Hematopoietic multipotent progenitor cell treated with erythropoietin and hydrocortisone succinate and interleukin-3 and kit ligand, for 6 days (in vitro differentiated cells): ENCODE data around the gene ZNF428.
"Not testable (repeated sequence)": the region's sequence is repeated elsewhere in the genome, so short reads cannot be mapped to it uniquely, and the experiment has no call there.

Source experiments
- DNase-seq: peaks from one replicate; pipeline ENCODE4 v3.0.0-alpha.2; 2015

The ZNF428 gene

DNA sequence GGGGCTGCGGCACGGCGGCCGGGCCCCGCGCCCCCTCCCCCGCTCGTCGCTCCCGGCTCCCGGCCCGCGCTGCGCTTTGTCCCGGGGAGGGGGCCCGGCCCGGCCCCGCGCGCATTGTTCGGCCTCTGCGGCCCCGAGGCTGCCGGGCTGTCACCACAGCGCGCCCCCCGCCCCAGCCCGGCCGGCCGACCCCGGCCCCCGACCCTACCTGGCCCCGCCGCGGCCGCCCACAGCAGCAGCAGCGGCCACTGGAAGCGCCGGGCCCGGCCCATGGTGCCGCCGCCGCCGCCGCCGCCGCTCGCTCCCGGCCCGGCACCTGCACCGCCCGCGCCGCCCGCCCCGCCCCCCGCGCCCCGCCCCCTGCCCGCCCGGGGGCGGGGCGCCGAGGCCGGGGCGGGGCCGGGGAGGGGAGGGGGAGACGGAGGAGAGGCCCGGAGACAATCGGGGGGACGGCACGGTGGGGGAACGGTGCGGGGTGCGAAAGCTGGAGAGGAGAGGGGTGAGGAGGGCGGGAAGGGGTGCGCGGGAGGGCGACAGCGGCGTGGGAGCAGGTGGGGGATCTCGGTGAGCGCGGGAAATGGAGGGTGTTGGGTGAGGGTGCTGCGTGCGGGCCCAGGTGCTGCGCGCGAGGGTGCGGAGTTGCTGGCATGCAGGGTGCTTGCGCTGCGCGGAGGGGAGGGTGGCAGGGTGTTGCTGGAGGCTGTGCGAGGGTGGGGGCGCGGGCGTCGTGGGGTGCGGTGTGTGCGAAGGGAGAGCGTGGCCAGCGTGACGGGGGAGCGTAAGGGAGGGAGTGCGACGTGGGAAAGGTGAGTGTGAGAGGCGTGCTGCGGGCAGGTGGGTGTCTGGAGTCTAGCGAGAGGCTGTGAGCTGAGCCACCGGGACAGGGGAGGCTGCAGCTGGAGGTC lies 20.3 kb upstream of the ZNF428 start, which contains the start of gene CADM4:
TSS of gene CADM4 (minus strand) at position 332 of the 905 bp plus-strand sequence. CDS start at position 272, 60 bp downstream.
- DNase-seq: peak; percentile 35

DNA sequence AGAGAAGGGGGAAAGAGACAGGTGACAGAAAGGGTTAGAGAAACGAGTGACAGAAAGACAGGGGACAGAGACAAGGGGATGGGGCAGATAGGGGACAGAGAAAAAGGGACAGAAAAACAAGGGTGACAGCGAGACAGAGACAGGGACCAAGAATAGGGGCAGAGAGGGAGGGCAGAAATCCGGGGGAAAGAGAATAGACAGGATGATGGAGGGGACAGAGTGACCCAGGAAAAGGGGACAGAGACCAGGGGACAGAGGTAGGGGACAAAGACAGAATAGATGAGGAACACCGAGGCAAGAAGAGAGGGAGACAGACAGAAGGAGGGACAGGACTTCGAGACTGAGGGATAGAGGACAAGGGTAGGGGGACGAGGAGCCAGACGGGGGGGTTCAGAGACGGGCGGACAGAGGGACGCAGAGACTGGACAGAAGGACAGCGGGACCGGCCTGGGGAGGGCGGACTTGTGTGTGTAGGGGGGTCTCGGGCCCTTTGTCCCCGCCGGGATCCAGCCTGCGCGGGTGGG lies 19.6 kb upstream of the ZNF428 start:
- no peak for DNase-seq

GRCh38 chr19:43638214-43638994 lies 19.0 kb upstream of the ZNF428 start:
- DNase-seq: no peak

DNA sequence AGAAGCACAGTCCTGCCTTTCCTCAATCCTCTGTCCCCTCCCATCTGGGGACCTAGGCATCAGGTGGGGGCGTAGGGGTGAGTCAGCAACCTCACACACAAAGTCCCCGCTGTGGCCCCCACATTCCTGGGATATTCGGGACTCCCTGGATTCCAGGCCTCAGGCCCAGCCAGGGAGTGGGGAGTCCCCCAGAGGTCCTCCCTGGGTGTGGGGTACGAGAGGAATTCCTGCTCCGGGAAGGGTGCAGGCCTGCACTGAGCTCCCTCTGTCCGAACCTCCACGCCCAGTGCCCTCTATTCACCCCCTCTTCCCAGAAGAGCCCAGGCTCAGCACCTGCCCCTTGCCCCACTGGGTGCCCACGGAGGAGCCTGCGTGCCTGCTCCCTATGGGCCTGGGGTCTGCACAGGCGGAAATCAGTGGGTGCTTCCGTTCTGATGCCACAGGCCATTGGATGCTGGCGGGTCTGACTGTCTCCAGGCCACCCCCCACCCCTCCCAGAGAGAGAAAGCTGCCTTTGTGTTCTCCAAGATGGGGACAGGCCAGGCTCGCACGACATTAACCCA lies 16.8 kb upstream of the ZNF428 start:
- no peak for DNase-seq

GRCh38 chr19:43635561-43635940 lies 16.1 kb upstream of the ZNF428 start:
- DNase-seq: not testable (repeated sequence)

DNA sequence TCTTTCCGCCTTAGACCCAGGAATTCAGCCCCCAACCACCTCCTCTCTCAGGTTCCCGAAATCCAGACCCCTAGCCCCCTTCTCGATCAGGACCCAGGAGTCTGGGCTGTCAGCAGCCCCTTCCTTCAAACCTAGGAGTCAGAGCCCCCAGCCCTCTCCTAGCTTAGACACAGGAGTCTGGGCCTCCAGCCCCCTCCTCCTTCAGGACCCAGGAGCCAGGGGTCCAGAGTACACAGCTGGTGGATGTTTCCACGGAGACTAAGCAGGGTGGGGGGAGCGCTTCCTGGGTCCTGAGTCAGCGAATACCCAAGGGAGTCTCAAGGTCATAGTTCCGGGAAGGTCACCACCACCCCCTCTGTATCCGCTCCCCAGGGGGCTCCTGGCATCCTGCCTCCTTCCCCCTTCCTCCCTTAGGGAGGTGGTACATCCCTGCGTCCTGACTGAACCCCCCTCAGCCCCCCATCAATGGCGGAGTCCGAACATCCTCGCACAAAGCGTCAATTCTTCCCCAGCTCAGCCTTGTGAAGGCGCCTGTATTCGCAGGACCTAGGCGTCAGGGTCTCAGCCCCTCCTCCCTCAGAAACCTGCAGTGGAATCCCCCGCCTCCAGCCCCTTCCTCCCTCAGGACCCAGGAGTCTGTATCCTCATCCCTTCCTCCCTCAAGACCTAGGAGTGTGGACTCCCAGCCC lies 15.6 kb upstream of the ZNF428 start:
- no peak for DNase-seq

- no peak for DNase-seq
These were observed 15.1 kb upstream of the ZNF428 start for GRCh38 chr19:43634506-43634871.

DNA sequence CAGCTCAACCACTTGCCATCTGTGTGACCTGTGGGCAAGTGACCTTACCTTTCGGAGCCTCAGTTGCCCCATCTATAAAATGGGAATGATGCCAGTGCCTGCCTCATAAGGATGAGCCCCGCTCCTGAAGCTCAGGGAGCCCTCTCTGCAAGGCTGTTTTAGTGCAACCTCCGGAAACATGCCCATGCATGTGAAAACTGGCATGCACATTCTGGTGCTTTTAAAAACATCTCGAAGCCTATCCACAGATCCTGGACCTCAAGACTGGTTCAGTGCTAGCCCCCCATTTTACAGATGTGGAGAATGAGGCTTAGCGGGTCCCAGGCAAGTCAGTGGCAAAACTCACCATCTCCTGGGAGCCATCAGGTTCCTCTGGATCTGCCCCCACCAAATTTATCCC lies 14.6 kb upstream of the ZNF428 start:
- DNase-seq: no peak

GRCh38 chr19:43633520-43633919 lies 14.1 kb upstream of the ZNF428 start:
- DNase-seq: no peak

DNA sequence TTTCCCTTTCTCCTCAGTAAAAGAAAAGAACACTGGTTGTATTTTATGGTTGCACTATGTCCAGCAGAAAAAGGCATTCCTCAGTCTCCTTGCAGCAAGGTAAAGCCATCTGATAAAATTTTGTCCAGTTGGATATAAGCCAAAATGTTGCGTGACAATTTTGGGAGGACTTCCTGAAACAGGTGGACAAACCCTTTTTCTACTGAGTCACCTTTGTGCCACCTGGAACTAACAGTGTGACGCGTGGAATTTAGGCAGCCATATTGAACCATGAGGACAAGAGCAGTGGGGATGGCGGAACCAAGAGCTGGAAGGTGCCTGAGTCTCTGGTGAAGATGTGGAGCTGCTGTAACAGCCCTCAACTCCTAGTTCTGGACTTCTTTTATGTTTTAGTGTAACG lies 12.1 kb upstream of the ZNF428 start:
- no peak for DNase-seq

DNA sequence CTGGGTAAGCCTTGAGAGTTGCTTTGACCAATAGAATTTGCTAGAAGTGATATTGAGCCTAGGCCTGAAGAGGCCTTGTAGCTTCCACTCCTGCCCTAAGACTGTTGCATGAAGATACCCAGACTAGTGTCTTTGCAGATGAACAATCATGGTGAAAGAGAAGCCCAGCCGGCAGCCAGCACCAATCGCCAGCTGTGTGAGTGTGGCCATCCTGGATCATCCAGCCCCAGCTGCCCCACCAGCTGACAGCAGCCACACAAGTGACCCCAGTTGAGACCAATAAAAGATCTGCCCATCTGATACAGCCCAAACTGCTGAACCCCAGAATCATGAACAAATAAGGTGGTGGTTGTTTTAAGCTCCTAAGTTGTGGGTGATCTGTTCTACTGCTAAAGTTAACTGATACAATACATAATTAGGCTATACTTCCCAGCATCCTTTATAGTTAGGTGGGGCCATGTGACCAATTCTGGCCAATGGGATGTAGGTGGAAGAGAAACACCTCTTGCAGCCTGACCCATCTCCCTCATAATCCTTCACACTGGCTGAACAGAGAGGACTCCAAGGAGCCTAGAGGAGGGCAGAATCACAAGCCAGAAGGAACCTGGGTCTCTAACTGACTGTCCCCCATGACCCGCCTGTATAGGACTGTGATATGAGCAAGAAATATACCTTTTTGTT lies 9.4 kb upstream of the ZNF428 start:
- DNase-seq: no peak

DNA sequence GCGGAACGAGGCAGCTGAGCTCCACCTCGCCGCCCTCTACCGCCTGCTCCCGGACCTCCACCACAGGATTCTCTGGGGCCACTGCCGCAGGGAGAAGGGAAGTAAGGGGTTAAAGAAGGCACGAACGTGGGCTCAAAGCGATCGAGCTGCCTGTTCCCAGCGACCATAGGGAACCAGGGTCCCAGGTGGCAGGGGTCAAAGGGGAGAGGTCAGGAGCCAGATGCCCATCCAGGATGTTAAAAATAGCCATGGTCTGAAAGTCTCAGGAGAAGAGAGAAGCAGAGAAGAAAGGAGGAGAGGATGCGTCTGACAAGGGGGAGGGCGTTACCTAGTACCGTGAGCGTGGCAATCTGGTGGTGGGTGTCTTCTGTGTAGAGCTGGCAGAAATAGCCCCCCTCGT lies 7.4 kb upstream of the ZNF428 start:
- DNase-seq: no peak

GRCh38 chr19:43625918-43626579 lies 6.6 kb upstream of the ZNF428 start:
- peak; percentile 74 for DNase-seq

DNA sequence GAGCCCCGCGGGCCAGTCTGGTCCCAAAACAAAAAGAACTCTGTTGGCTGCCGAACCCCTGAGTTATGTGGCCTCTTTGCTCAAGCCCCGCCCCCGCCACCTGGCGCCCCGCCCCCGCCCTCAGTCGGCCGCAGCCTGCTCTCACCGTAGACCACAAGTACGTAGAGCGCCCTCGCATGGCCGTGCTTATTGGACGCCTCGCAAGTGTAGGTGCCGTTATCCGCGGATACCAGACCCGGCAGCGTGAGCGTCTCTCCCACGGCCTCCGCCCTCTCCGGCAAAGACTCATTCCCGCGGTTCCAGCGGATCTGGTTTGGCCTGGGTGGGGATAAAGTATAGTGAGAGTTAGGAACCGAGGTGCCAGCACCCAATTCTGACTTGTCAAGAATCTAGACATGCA lies 5.5 kb upstream of the ZNF428 start:
- DNase-seq: peak; percentile 92

DNA sequence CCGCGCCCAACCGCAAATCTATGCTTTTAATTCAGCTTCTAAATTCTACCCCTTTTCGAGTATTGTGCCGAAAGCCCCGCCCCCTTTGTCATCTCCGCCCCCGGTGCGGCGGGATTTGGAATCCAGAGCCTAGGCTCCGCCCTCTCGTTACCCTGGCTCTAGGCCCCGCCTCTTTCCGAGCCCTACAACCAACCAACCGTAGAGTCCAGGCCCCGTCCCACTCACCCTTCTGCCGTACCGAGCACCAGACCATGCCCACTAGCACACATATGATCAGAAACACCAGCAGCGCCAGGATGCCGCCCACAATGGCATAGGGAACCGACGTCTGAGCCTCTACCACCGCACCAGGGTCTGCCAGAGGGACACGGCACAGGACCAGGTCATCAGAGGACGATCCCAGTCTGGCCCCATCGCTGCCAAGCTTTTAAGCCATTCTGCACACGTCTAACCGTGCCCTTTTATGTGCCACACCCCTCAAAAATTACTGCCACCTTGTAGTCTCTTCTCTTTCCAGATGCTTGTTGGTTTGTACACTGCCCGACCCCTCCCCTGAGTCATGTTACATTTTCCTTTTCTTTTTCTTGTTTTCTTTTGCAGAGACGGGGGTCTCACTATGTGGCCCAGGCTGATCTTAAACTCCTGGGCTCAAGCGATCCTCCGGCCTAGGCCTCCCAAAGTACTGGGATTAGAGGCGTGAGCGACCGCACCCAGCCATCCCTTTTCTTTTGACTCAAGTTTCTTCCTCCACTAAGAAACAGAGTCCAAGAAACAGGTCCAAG lies 4.7 kb upstream of the ZNF428 start:
- DNase-seq: peak; percentile 48

GRCh38 chr19:43622956-43623355 lies 3.5 kb upstream of the ZNF428 start:
- no peak for DNase-seq

GRCh38 chr19:43622070-43622469 lies 2.6 kb upstream of the ZNF428 start:
- DNase-seq: no peak

GRCh38 chr19:43620061-43621001 lies 902 bp upstream of the ZNF428 start:
- DNase-seq: no peak

- peak; percentile 91 for DNase-seq
These were observed 538 bp downstream of the ZNF428 start for GRCh38 chr19:43618921-43619261.

- no peak for DNase-seq
These were observed 2.5 kb downstream of the ZNF428 start for GRCh38 chr19:43616954-43617353.
